ENCODE results near the gene TFE3. TPM values are rescaled to one million over a fixed set of nuclear protein-coding genes. Genes with fewer than 3 reads are reported as not detected.

Gene TFE3
- total RNA-seq, 2 donors from 2014 or later, result 33.2 to 34.4 TPM

- 0% methylated on average over 8 to 52 of the region's 55 CpGs for WGBS, 2 experiments (ENCODE audit: insufficient coverage in 1 of 2, insufficient read length in 1 of 2)
- DNase-seq, result peak; percentile 83
- Histone ChIP-seq H3K9ac (ENCODE audit: extremely low read depth, low read length, poor library complexity, severe bottlenecking) (peak within 1 kb of the TSS; percentile 80), H3K27me3 (ENCODE audit: control insufficient read depth, insufficient read depth, low read length, poor library complexity, severe bottlenecking) (no peaks in the 10 kb centered on the region), H3K9me3 (ENCODE audit: control insufficient read depth, low read length) (no peaks in the 10 kb centered on the region), H3K4me1 (ENCODE audit: control insufficient read depth, insufficient read depth, low read length) (no peaks in the 10 kb centered on the region), H3K36me3 (ENCODE audit: control insufficient read depth, insufficient read depth, low read length) (no peaks in the 10 kb centered on the region), H3K4me3 (ENCODE audit: low read length) (peak within 1 kb of the TSS; percentile 87), H3K27ac (ENCODE audit: low read depth, low read length) (peak within 1 kb of the TSS; percentile 47)
- H3K4me1 Mint-ChIP-seq, result peaks cover 4% of the 10 kb centered on the region
- H3K27ac Mint-ChIP-seq, result peak within 1 kb of the TSS; percentile 95
- TF ChIP-seq CTCF (conservative IDR thresholded peaks at IDR 0.05), result no peak
- no peaks in the 10 kb centered on the region for H3K27me3 Mint-ChIP-seq (ENCODE audit: insufficient read depth)
- peaks cover 2% of the 10 kb centered on the region for H3K36me3 Mint-ChIP-seq (ENCODE audit: low read depth)
- H3K9me3 Mint-ChIP-seq, result peaks cover 51% of the 10 kb centered on the region
- peak within 1 kb of the TSS; percentile 85 for H3K4me3 Mint-ChIP-seq
Measured at GRCh38 chrX:49079489-49080428, 36.6 kb upstream of the TFE3 start, which contains the start of gene WDR45. Gene WDR45, minus strand, starts transcription at chrX:49079887. Its CDS starts 1,792 bp downstream, at chrX:49078095.

GRCh38 chrX:49077941-49078340, 34.8 kb upstream of the TFE3 start:
- Mint-ChIP-seq H3K27ac (no peak overlapping the region), H3K4me1 (peaks cover 6% of the 10 kb centered on the region), H3K9me3 (peaks cover 52% of the 10 kb centered on the region), H3K27me3 (ENCODE audit: insufficient read depth) (no peaks in the 10 kb centered on the region), H3K36me3 (ENCODE audit: low read depth) (peaks cover 2% of the 10 kb centered on the region), H3K4me3 (no peak overlapping the region)
- Histone ChIP-seq H3K9me3 (ENCODE audit: control insufficient read depth, low read length) (no peaks in the 10 kb centered on the region), H3K4me3 (ENCODE audit: low read length) (no peak overlapping the region), H3K9ac (ENCODE audit: extremely low read depth, low read length, poor library complexity, severe bottlenecking) (no peak overlapping the region), H3K27me3 (ENCODE audit: control insufficient read depth, insufficient read depth, low read length, poor library complexity, severe bottlenecking) (no peaks in the 10 kb centered on the region), H3K36me3 (ENCODE audit: control insufficient read depth, insufficient read depth, low read length) (no peaks in the 10 kb centered on the region), H3K4me1 (ENCODE audit: control insufficient read depth, insufficient read depth, low read length) (no peaks in the 10 kb centered on the region), H3K27ac (ENCODE audit: low read depth, low read length) (no peak overlapping the region)
- WGBS, 2 experiments (ENCODE audit: insufficient coverage in 1 of 2, insufficient read length in 1 of 2), result 94% methylated on average over 5 of the region's 5 CpGs; no CpG with 5 or more reads in 1 of the 2 experiments
- no peak for DNase-seq
- TF ChIP-seq CTCF (conservative IDR thresholded peaks at IDR 0.05), result no peak

- Histone ChIP-seq H3K27me3 (ENCODE audit: control insufficient read depth, insufficient read depth, low read length, poor library complexity, severe bottlenecking) (no peaks in the 10 kb centered on the region), H3K4me3 (ENCODE audit: low read length) (no peak overlapping the region), H3K9ac (ENCODE audit: extremely low read depth, low read length, poor library complexity, severe bottlenecking) (no peak overlapping the region), H3K4me1 (ENCODE audit: control insufficient read depth, insufficient read depth, low read length) (no peaks in the 10 kb centered on the region), H3K9me3 (ENCODE audit: control insufficient read depth, low read length) (no peaks in the 10 kb centered on the region), H3K27ac (ENCODE audit: low read depth, low read length) (no peak overlapping the region), H3K36me3 (ENCODE audit: control insufficient read depth, insufficient read depth, low read length) (no peaks in the 10 kb centered on the region)
- Mint-ChIP-seq H3K4me1 (peaks cover 9% of the 10 kb centered on the region), H3K4me3 (no peak overlapping the region), H3K36me3 (ENCODE audit: low read depth) (peaks cover 2% of the 10 kb centered on the region), H3K9me3 (peaks cover 63% of the 10 kb centered on the region), H3K27ac (no peak overlapping the region), H3K27me3 (ENCODE audit: insufficient read depth) (no peaks in the 10 kb centered on the region)
- TF ChIP-seq CTCF (conservative IDR thresholded peaks at IDR 0.05), result peak; percentile 54
- no peak for DNase-seq
- WGBS, 2 experiments (ENCODE audit: insufficient coverage in 1 of 2, insufficient read length in 1 of 2), result 96 to 100% methylated on average over 3 to 10 of the region's 13 CpGs
Measured at GRCh38 chrX:49075347-49075746, 32.2 kb upstream of the TFE3 start.
